H9 (cell line): ENCODE measurements around the gene ACSL3. TPM values are rescaled to one million over a fixed set of nuclear protein-coding genes. Genes with fewer than 3 reads are reported as not detected.

Experiments used
- DNase-seq: peaks from one replicate; pipeline ENCODE4 v3.0.0-alpha.2; 2017
- H2AFZ ChIP-seq: one replicate; pipeline ENCODE4 v1.6.1; 2013; ENCODE audit warnings: mild to moderate bottlenecking, low read length, control low read depth, moderate library complexity
- H2AK5ac ChIP-seq: 2 replicates; pipeline ENCODE4 v1.6.1; 2013; ENCODE audit warnings: low read length, control low read depth, mixed read lengths; ENCODE audit not compliant: insufficient read length
- H2BK120ac ChIP-seq: one replicate; pipeline ENCODE4 v1.6.1; 2013; ENCODE audit warnings: low read depth, mild to moderate bottlenecking, low read length, control low read depth, inconsistent platforms; ENCODE audit not compliant: poor library complexity, severe bottlenecking
- H2BK12ac ChIP-seq: 2 replicates; pipeline ENCODE4 v1.6.1; 2013; ENCODE audit warnings: low read length, control low read depth, mixed read lengths, low read depth; ENCODE audit not compliant: insufficient read length
- H2BK15ac ChIP-seq: 2 replicates; pipeline ENCODE4 v1.6.1; 2013; ENCODE audit warnings: low read depth, low read length, control low read depth
- H2BK20ac ChIP-seq: one replicate; pipeline ENCODE4 v1.6.1; 2013; ENCODE audit warnings: low read depth, mild to moderate bottlenecking, low read length, control low read depth, inconsistent platforms; ENCODE audit not compliant: poor library complexity, severe bottlenecking
- H2BK5ac ChIP-seq: 2 replicates; pipeline ENCODE4 v1.6.1; 2013; ENCODE audit warnings: low read length, control low read depth, mixed read lengths; ENCODE audit not compliant: insufficient read length
- H3K14ac ChIP-seq: 2 replicates; pipeline ENCODE4 v1.6.1; 2013; ENCODE audit warnings: low read length, control low read depth; ENCODE audit not compliant: insufficient read depth
- H3K18ac ChIP-seq: 2 replicates; pipeline ENCODE4 v1.6.1; 2013; ENCODE audit warnings: low read depth, mild to moderate bottlenecking, mixed read lengths, low read length, control low read depth; ENCODE audit not compliant: insufficient read length
- H3K23ac ChIP-seq: 2 replicates; pipeline ENCODE4 v1.6.1; 2013; ENCODE audit warnings: low read length, control low read depth, mixed read lengths, low read depth; ENCODE audit not compliant: insufficient read length
- H3K23me2 ChIP-seq: 2 replicates; pipeline ENCODE4 v1.6.1; 2013; ENCODE audit warnings: low read depth, mild to moderate bottlenecking, mixed read lengths, low read length, control low read depth; ENCODE audit not compliant: insufficient read length, poor library complexity, severe bottlenecking
- H3K27ac ChIP-seq: 2 replicates; pipeline ENCODE4 v1.5.1; 2013; ENCODE audit warnings: low read length, control low read depth, mixed read lengths, low read depth; ENCODE audit not compliant: insufficient read length
- H3K27me3 ChIP-seq: 2 replicates; pipeline ENCODE4 v1.6.1; 2013; ENCODE audit warnings: low read length, control low read depth, inconsistent platforms; ENCODE audit not compliant: insufficient read depth
- H3K4ac ChIP-seq: 2 replicates; pipeline ENCODE4 v1.6.1; 2013; ENCODE audit warnings: low read depth, mild to moderate bottlenecking, control low read depth, inconsistent platforms, low read length, moderate library complexity
- H3K4me1 ChIP-seq: 2 replicates; pipeline ENCODE4 v1.6.1; 2013; ENCODE audit warnings: low read length, control low read depth, inconsistent platforms; ENCODE audit not compliant: insufficient read depth
- H3K4me2 ChIP-seq: 2 replicates; pipeline ENCODE4 v1.6.1; 2013; ENCODE audit warnings: low read length, control low read depth, mixed read lengths; ENCODE audit not compliant: insufficient read length, insufficient read depth
- H3K56ac ChIP-seq: 2 replicates; pipeline ENCODE4 v1.6.1; 2013; ENCODE audit warnings: low read depth, mild to moderate bottlenecking, mixed read lengths, low read length, control low read depth; ENCODE audit not compliant: insufficient read length
- H3K79me1 ChIP-seq: 2 replicates; pipeline ENCODE4 v1.6.1; 2013; ENCODE audit warnings: low read depth, mild to moderate bottlenecking, moderate library complexity, low read length, control low read depth, inconsistent platforms; ENCODE audit not compliant: insufficient read depth, poor library complexity, severe bottlenecking
- H3K79me2 ChIP-seq: 2 replicates; pipeline ENCODE4 v1.6.1; 2013; ENCODE audit warnings: low read length, control low read depth, inconsistent platforms; ENCODE audit not compliant: insufficient read depth
- H3K9ac ChIP-seq: 2 replicates; pipeline ENCODE4 v1.6.1; 2013; ENCODE audit warnings: low read length, control low read depth, mixed read lengths; ENCODE audit not compliant: insufficient read length; ENCODE audit errors: extremely low read depth
- H3K9me3 ChIP-seq: one replicate; pipeline ENCODE4 v1.6.1; 2013; ENCODE audit warnings: low read depth, low read length, inconsistent platforms; ENCODE audit not compliant: control insufficient read depth
- H3T11ph ChIP-seq: one replicate; pipeline ENCODE4 v1.6.1; 2013; ENCODE audit warnings: mild to moderate bottlenecking, low read length, control low read depth, inconsistent platforms
- H4K20me1 ChIP-seq: one replicate; pipeline ENCODE4 v1.6.1; 2013; ENCODE audit not compliant: control insufficient read depth, insufficient read length, insufficient read depth
- H4K5ac ChIP-seq: 2 replicates; pipeline ENCODE4 v1.6.1; 2013; ENCODE audit warnings: low read depth, mild to moderate bottlenecking, mixed read lengths, low read length, control low read depth; ENCODE audit not compliant: insufficient read length
- H4K8ac ChIP-seq: replicated peaks from 2 replicates; pipeline ENCODE4 v1.6.1; 2013; ENCODE audit warnings: low read length, control low read depth, mixed read lengths, low read depth; ENCODE audit not compliant: insufficient read length
- H4K91ac ChIP-seq: 2 replicates; pipeline ENCODE4 v1.6.1; 2013; ENCODE audit warnings: low read depth, mild to moderate bottlenecking, moderate library complexity, mixed read lengths, low read length, control low read depth; ENCODE audit not compliant: insufficient read length
- H3K27ac Mint-ChIP-seq, 3 experiments: 2 replicates in 2 of 3; 3 replicates in 1 of 3; pipeline ENCODE4 v1.8.0; 2020 to 2021; ENCODE audit warnings: mixed read lengths in 3 of 3, mild to moderate bottlenecking in 1 of 3, moderate library complexity in 1 of 3
- H3K27me3 Mint-ChIP-seq: 2 replicates; pipeline ENCODE4 v1.8.0; 2021; ENCODE audit warnings: low read depth, mild to moderate bottlenecking, moderate library complexity, mixed read lengths
- H3K36me3 Mint-ChIP-seq, 3 experiments: 2 replicates in 2 of 3; 3 replicates in 1 of 3; pipeline ENCODE4 v1.8.0; 2020 to 2021; ENCODE audit warnings: low read depth in 3 of 3, mixed read lengths in 3 of 3; ENCODE audit not compliant: insufficient read depth in 1 of 3
- H3K4me1 Mint-ChIP-seq, 2 experiments: 2 replicates each; pipeline ENCODE4 v1.8.0; 2020; ENCODE audit warnings: mixed read lengths in 2 of 2
- H3K4me3 Mint-ChIP-seq, 2 experiments: 2 replicates in 1 of 2; 3 replicates in 1 of 2; pipeline ENCODE4 v1.8.0; 2020 to 2021; ENCODE audit warnings: mild to moderate bottlenecking in 2 of 2, mixed read lengths in 2 of 2, moderate library complexity in 1 of 2
- H3K9me3 Mint-ChIP-seq, 2 experiments: 2 replicates in 1 of 2; 3 replicates in 1 of 2; pipeline ENCODE4 v1.8.0; 2020; ENCODE audit warnings: mild to moderate bottlenecking in 2 of 2, mixed read lengths in 2 of 2, moderate library complexity in 1 of 2
- CTCF ChIP-seq: fragments of 200-600 bp; sonication (generic); conservative IDR thresholded peaks from 3 replicates; pipeline ENCODE4 v1.8.0; 2021; ENCODE audit warnings: antibody characterized with exemption, mild to moderate bottlenecking
- total RNA-seq: library from RNA; stranded (reverse); gene quantifications from 2 replicates; pipeline ENCODE4 v1.2.1, GENCODE V29; 2021

Gene ACSL3
- total RNA-seq, 1 experiment from 2014 or later, result 60.9 TPM

- peaks cover 19% of the 10 kb centered on the region in 2 experiments for H3K4me1 Mint-ChIP-seq
- Histone ChIP-seq H2BK120ac (no peak overlapping the region), H3K23ac (no peak overlapping the region), H3K79me1 (no peaks in the 10 kb centered on the region), H3K18ac (no peak overlapping the region), H3K27ac (no peak overlapping the region), H3K27me3 (no peaks in the 10 kb centered on the region; the same call in 1 of the 2 replicates), H3K56ac (no peak overlapping the region), H2BK15ac (no peak overlapping the region), H2BK12ac (no peak overlapping the region), H4K5ac (no peak overlapping the region), H2BK20ac (no peak overlapping the region), H2AK5ac (no peak overlapping the region), H4K91ac (no peak overlapping the region), H3K9me3 (no peaks in the 10 kb centered on the region), H2BK5ac (no peak overlapping the region), H3K23me2 (no peaks in the 10 kb centered on the region), H3K4me1 (peaks cover 6% of the 10 kb centered on the region; the same call in 1 of the 2 replicates), H2AFZ (no peak overlapping the region), H3T11ph (no peak overlapping the region), H3K14ac (no peak overlapping the region), H4K20me1 (no peaks in the 10 kb centered on the region), H4K8ac (no peak overlapping the region), H3K9ac (no peak overlapping the region), H3K79me2 (no peaks in the 10 kb centered on the region), H3K4ac (no peak overlapping the region), H3K4me2 (no peak overlapping the region)
- peaks cover 0 to 16% (median 8%) of the 10 kb centered on the region in 3 experiments; a peak in 5 of 7 replicates for H3K36me3 Mint-ChIP-seq
- peaks cover 4% of the 10 kb centered on the region for H3K27me3 Mint-ChIP-seq
- H3K4me3 Mint-ChIP-seq, result no peak overlapping the region
- H3K9me3 Mint-ChIP-seq, result peaks cover 11 to 12% of the 10 kb centered on the region in 2 experiments; a peak in 4 of 5 replicates
- TF ChIP-seq CTCF, result no peak
- no peak overlapping the region; a peak in 1 of 7 replicates for H3K27ac Mint-ChIP-seq
- no peak for DNase-seq
Measured at GRCh38 chr2:222978850-222979249, 118.0 kb downstream of the ACSL3 start.
